Keratinocyte (primary cell): ENCODE results near the gene CCDC71L. TPM values are rescaled to one million over a fixed set of nuclear protein-coding genes. Genes with fewer than 3 reads are reported as not detected.

ENCODE experiments used
- DNase-seq: peaks from one replicate; pipeline ENCODE4 v3.0.0-alpha.2; 2011; ENCODE audit warnings: low read depth, missing footprints, low spot score
- FAIRE-seq: peaks from 2 replicates; lab custom pipeline; 2011; peaks lifted over from hg19 to GRCh38; lab: Jason Lieb, UNC
- H2AFZ ChIP-seq: 2 replicates; pipeline ENCODE4 v1.6.0; 2012; ENCODE audit warnings: low read length, control low read depth, inconsistent platforms; ENCODE audit not compliant: control insufficient read depth
- H3K27ac ChIP-seq: 2 replicates; pipeline ENCODE4 v1.5.1; 2011; ENCODE audit warnings: low read length; ENCODE audit not compliant: control insufficient read depth, insufficient read depth
- H3K27me3 ChIP-seq: 3 replicates; pipeline ENCODE4 v1.6.0; 2011; ENCODE audit warnings: low read length; ENCODE audit not compliant: control insufficient read depth, insufficient read depth; ENCODE audit errors: extremely low read depth
- H3K36me3 ChIP-seq, 2 experiments: 2 replicates in 1 of 2; 3 replicates in 1 of 2; pipeline ENCODE4 v1.5.1; 2011; ENCODE audit warnings: low read length in 2 of 2, mild to moderate bottlenecking in 1 of 2; ENCODE audit not compliant: control insufficient read depth in 2 of 2, insufficient read depth in 2 of 2; ENCODE audit errors: extremely low read depth in 1 of 2
- H3K4me1 ChIP-seq: 3 replicates; pipeline ENCODE4 v1.5.1; 2011; ENCODE audit warnings: low read length; ENCODE audit not compliant: control insufficient read depth, insufficient read depth; ENCODE audit errors: extremely low read depth
- H3K4me2 ChIP-seq: 3 replicates; pipeline ENCODE4 v1.6.0; 2011; ENCODE audit warnings: low read depth, low read length; ENCODE audit not compliant: control insufficient read depth, insufficient read depth; ENCODE audit errors: extremely low read depth
- H3K4me3 ChIP-seq, 3 experiments: fragments of 200-600 bp in 1 of 3; sonication (generic) in 1 of 3; 2 replicates in 2 of 3; 3 replicates in 1 of 3; pipeline ENCODE4 v1.5.1; 2011 to 2016; ENCODE audit warnings: low read length in 3 of 3, mild to moderate bottlenecking in 3 of 3, control low read depth in 2 of 3, inconsistent platforms in 1 of 3, low read depth in 1 of 3, mixed read lengths in 1 of 3, mixed run types in 1 of 3, moderate library complexity in 1 of 3; ENCODE audit not compliant: control insufficient read depth in 2 of 3, insufficient read depth in 2 of 3; ENCODE audit errors: extremely low read depth in 1 of 3
- H3K79me2 ChIP-seq: 2 replicates; pipeline ENCODE4 v1.6.0; 2012; ENCODE audit warnings: low read length; ENCODE audit not compliant: control insufficient read depth, insufficient read depth
- H3K9ac ChIP-seq: 3 replicates; pipeline ENCODE4 v1.6.0; 2011; ENCODE audit warnings: low read length; ENCODE audit not compliant: control insufficient read depth, insufficient read depth; ENCODE audit errors: extremely low read depth
- H3K9me1 ChIP-seq: 3 replicates; pipeline ENCODE4 v1.6.0; 2011; ENCODE audit warnings: low read length; ENCODE audit not compliant: control insufficient read depth, insufficient read depth; ENCODE audit errors: extremely low read depth
- H3K9me3 ChIP-seq: 2 replicates; pipeline ENCODE4 v1.5.1; 2012; ENCODE audit warnings: low read depth, low read length; ENCODE audit not compliant: control insufficient read depth
- H4K20me1 ChIP-seq: 3 replicates; pipeline ENCODE4 v1.6.0; 2011; ENCODE audit warnings: low read length; ENCODE audit not compliant: control insufficient read depth, insufficient read depth; ENCODE audit errors: extremely low read depth
- CTCF ChIP-seq, 3 experiments: IDR thresholded peaks in 1 of 3; conservative IDR thresholded peaks in 1 of 3; optimal IDR thresholded peaks in 1 of 3; 2 replicates in 2 of 3; 3 replicates in 1 of 3; pipeline versions ENCODE3 to v1.5.1; 2011; ENCODE audit warnings: low read length in 3 of 3, mild to moderate bottlenecking in 3 of 3, moderate library complexity in 2 of 3, control low read depth in 1 of 3, inconsistent platforms in 1 of 3; ENCODE audit not compliant: insufficient read depth in 2 of 3; ENCODE audit errors: extremely low read depth in 1 of 3
- EZH2 ChIP-seq: IDR thresholded peaks from one replicate; pipeline ENCODE4 v1.6.1; 2012; ENCODE audit warnings: inconsistent platforms, mild to moderate bottlenecking, low read length, moderate library complexity
- dilution Hi-C: fragments of 300-500 bp; cut with MboI; formaldehyde crosslinking; loops from one replicate; pipeline ENCODE4 v1.7.0; 2020; ENCODE audit warnings: low sequenced_read_pairs; ENCODE audit not compliant: extremely low pct_ligation_motif_present
- polyA plus RNA-seq, 5 experiments: library from polyadenylated mRNA; depleted of rRNA in 3 of 5; stranded (reverse) in 3 of 5; stranded (forward) in 1 of 5; unstranded in 1 of 5; fragments of >200 nt; gene quantifications; 1 replicate in 1 of 5; 2 replicates in 3 of 5; 3 replicates in 1 of 5; pipeline versions ENCODE4 v1.2.1 to v1.2.3, GENCODE V29; 2011 to 2012; ENCODE audit warnings: missing spikeins in 2 of 5, low read depth in 1 of 5, low replicate concordance in 1 of 5

Gene CCDC71L
- polyA plus RNA-seq, 1 donor (not counting 4 experiments of a cell fraction or from before 2014, with no cell fraction given): 10.6 TPM

GRCh38 chr7:106619213-106619612 lies 41.7 kb downstream of the CCDC71L start:
- H4K20me1 ChIP-seq: no peaks in the 10 kb centered on the region
- H3K36me3 ChIP-seq: no peaks in the 10 kb centered on the region
- DNase-seq (no peak), FAIRE-seq (no peak)
- no peaks in the 10 kb centered on the region for H3K27me3 ChIP-seq
- no peak overlapping the region for H3K27ac ChIP-seq
- H3K79me2 ChIP-seq: no peaks in the 10 kb centered on the region
- no peaks in the 10 kb centered on the region for H3K9me1 ChIP-seq
- H3K4me2 ChIP-seq: no peak overlapping the region
- no peaks in the 10 kb centered on the region for H3K9me3 ChIP-seq
- H2AFZ ChIP-seq: no peak overlapping the region
- no peak for TF ChIP-seq CTCF (optimal IDR thresholded peaks at IDR 0.05 in 1 of 3, IDR thresholded peaks at IDR 0.05 in 1 of 3, conservative IDR thresholded peaks at IDR 0.05 in 1 of 3; ENCODE audit: extremely low read depth in 1 of 3, insufficient read depth in 2 of 3, low read length in 3 of 3)
- no peak for TF ChIP-seq EZH2
- dilution Hi-C loops: no loop called here
- no peak overlapping the region for H3K9ac ChIP-seq
- H3K4me1 ChIP-seq: no peaks in the 10 kb centered on the region
- no peak overlapping the region for H3K4me3 ChIP-seq

- no peak for FAIRE-seq
- Histone ChIP-seq H3K36me3 (no peaks in the 10 kb centered on the region), H3K4me3 (no peak overlapping the region), H4K20me1 (no peaks in the 10 kb centered on the region), H3K4me1 (no peaks in the 10 kb centered on the region), H3K27ac (no peak overlapping the region), H2AFZ (no peak overlapping the region), H3K9ac (no peak overlapping the region), H3K4me2 (no peak overlapping the region), H3K27me3 (no peaks in the 10 kb centered on the region), H3K9me3 (no peaks in the 10 kb centered on the region), H3K9me1 (no peaks in the 10 kb centered on the region), H3K79me2 (no peaks in the 10 kb centered on the region)
- no peak for DNase-seq
- dilution Hi-C loops: no loop called here
- TF ChIP-seq EZH2 (no peak), CTCF (optimal IDR thresholded peaks at IDR 0.05 in 1 of 3, IDR thresholded peaks at IDR 0.05 in 1 of 3, conservative IDR thresholded peaks at IDR 0.05 in 1 of 3; ENCODE audit: extremely low read depth in 1 of 3, insufficient read depth in 2 of 3, low read length in 3 of 3) (no peak)
These were observed 42.5 kb downstream of the CCDC71L start for GRCh38 chr7:106618480-106618879.
